HCT116 (cell line): Measurements from ENCODE around the gene PDLIM4. TPM values are rescaled to one million over a fixed set of nuclear protein-coding genes. Genes with fewer than 3 reads are reported as not detected.

ENCODE experiments used
- ATAC-seq: fragments of 200-7000 bp; cut with Tn5 transposase; 2 replicates; pipeline ENCODE4 v1.9.1; 2020; ENCODE audit warnings: mild to moderate bottlenecking, moderate library complexity
- BruUV-seq: library from RNA; stranded (reverse); fragments of 400-500 nt; replicated peaks from 2 replicates; lab custom pipeline; 2021; lab: Mats Ljungman, UMichigan
- CTCF ChIA-PET: fragments of 300-600 bp; sonication (Branson Sonifier 250); formaldehyde crosslinking; loops from one replicate; lab custom pipeline; 2021; ENCODE audit warnings: antibody characterized with exemption; lab: Charles Lee
- POLR2A ChIA-PET: fragments of 300-600, 350-600 bp; sonication (Branson Sonifier 250); formaldehyde crosslinking; loops from one replicate; lab custom pipeline; 2021; ENCODE audit warnings: antibody characterized with exemption; lab: Charles Lee
- RAD21 ChIA-PET, 2 experiments: fragments of 300-600 bp; sonication (Branson Sonifier 250); formaldehyde crosslinking; loops; one replicate each; lab custom pipeline; 2023; ENCODE audit warnings: low total read pairs in 2 of 2; ENCODE audit not compliant: uncharacterized antibody in 2 of 2, unreplicated experiment in 2 of 2, low non-redundant PET in 1 of 2; lab: Charles Lee
- DNase-seq: peaks from one replicate; pipeline ENCODE4 v3.0.0-alpha.2; 2010; ENCODE audit warnings: low read depth, low spot score
- H2AFZ ChIP-seq: fragments of 200-600 bp; shearing (Covaris generic), sonication (generic); 2 replicates; pipeline ENCODE4 v1.6.1; 2017; ENCODE audit warnings: low read depth, mixed run types, mixed read lengths, antibody characterized with exemption, low read length; ENCODE audit not compliant: poor library complexity, severe bottlenecking
- H3K27ac ChIP-seq: 2 replicates; pipeline ENCODE4 v1.5.1; 2012; ENCODE audit warnings: low read depth, low read length
- H3K27me3 ChIP-seq: fragments of 200-600 bp; sonication (generic); 2 replicates; pipeline ENCODE4 v1.6.1; 2016; ENCODE audit warnings: mixed run types, low read length, mixed read lengths; ENCODE audit not compliant: insufficient read depth
- H3K36me3 ChIP-seq, 2 experiments: fragments of 200-500 bp in 1 of 2; fragments of 200-600 bp in 1 of 2; sonication (Bioruptor generic) in 1 of 2; sonication (generic) in 1 of 2; 2 replicates each; pipeline versions ENCODE4 v1.5.1 to v1.6.1; 2014 to 2016; ENCODE audit warnings: low read length in 2 of 2, inconsistent platforms in 1 of 2, mixed read lengths in 1 of 2, mixed run types in 1 of 2; ENCODE audit not compliant: insufficient read depth in 2 of 2, control insufficient read depth in 1 of 2
- H3K4me1 ChIP-seq, 2 experiments: fragments of 200-600 bp in 1 of 2; sonication (generic) in 1 of 2; 2 replicates each; pipeline versions ENCODE4 v1.5.1 to v1.6.1; 2012 to 2017; ENCODE audit warnings: low read length in 2 of 2, inconsistent platforms in 1 of 2, mild to moderate bottlenecking in 1 of 2, mixed read lengths in 1 of 2, mixed run types in 1 of 2, moderate library complexity in 1 of 2; ENCODE audit not compliant: insufficient read depth in 2 of 2, control insufficient read depth in 1 of 2
- H3K4me2 ChIP-seq: fragments of 200-600 bp; sonication (generic); 2 replicates; pipeline ENCODE4 v1.6.1; 2017; ENCODE audit warnings: mixed run types, low read length, mixed read lengths
- H3K4me3 ChIP-seq, 2 experiments: fragments of 200-600 bp in 1 of 2; sonication (generic) in 1 of 2; replicated peaks in 1 of 2; 2 replicates each; pipeline ENCODE4 v1.5.1; 2011 to 2016; ENCODE audit warnings: low read length in 2 of 2, control low read depth in 1 of 2, low read depth in 1 of 2, mild to moderate bottlenecking in 1 of 2, mixed read lengths in 1 of 2, mixed run types in 1 of 2
- H3K79me2 ChIP-seq: fragments of 200-600 bp; sonication (generic); 2 replicates; pipeline ENCODE4 v1.6.1; 2017; ENCODE audit warnings: mild to moderate bottlenecking, mixed run types, low read length, moderate library complexity, mixed read lengths; ENCODE audit not compliant: insufficient read depth
- H3K9ac ChIP-seq: fragments of 200-600 bp; sonication (generic); 2 replicates; pipeline ENCODE4 v1.6.1; 2016; ENCODE audit warnings: low read length, mixed read lengths
- H3K9me2 ChIP-seq: fragments of 200-600 bp; sonication (generic), shearing (Covaris generic); 2 replicates; pipeline ENCODE4 v1.6.1; 2017; ENCODE audit warnings: mixed run types, mild to moderate bottlenecking, moderate library complexity; ENCODE audit not compliant: insufficient read depth
- H3K9me3 ChIP-seq, 2 experiments: fragments of 200-500 bp in 1 of 2; fragments of 200-600 bp in 1 of 2; sonication (Bioruptor generic) in 1 of 2; sonication (generic) in 1 of 2; 2 replicates each; pipeline ENCODE4 v1.6.1; 2014 to 2017; ENCODE audit warnings: low read length in 2 of 2, mixed read lengths in 2 of 2, inconsistent platforms in 1 of 2, low read depth in 1 of 2, mild to moderate bottlenecking in 1 of 2, mixed run types in 1 of 2, moderate library complexity in 1 of 2; ENCODE audit not compliant: control insufficient read depth in 1 of 2, insufficient read depth in 1 of 2
- H4K20me1 ChIP-seq: fragments of 200-600 bp; sonication (generic), shearing (Covaris generic); 2 replicates; pipeline ENCODE4 v1.6.1; 2017; ENCODE audit warnings: mixed run types, mild to moderate bottlenecking, moderate library complexity; ENCODE audit not compliant: insufficient read depth
- CBX3 ChIP-seq: IDR thresholded peaks from 2 replicates; pipeline ENCODE4 v1.6.1; 2012; ENCODE audit warnings: low read depth
- EGR1 ChIP-seq: IDR thresholded peaks from 2 replicates; pipeline ENCODE4 v1.6.1; 2012; ENCODE audit warnings: low read depth
- ELF1 ChIP-seq: IDR thresholded peaks from 2 replicates; pipeline ENCODE4 v1.6.1; 2012; ENCODE audit warnings: low read depth, borderline replicate concordance
- TCF7L2 ChIP-seq: IDR thresholded peaks from 2 replicates; pipeline ENCODE4 v1.7.0; 2011; ENCODE audit warnings: borderline replicate concordance, inconsistent platforms; ENCODE audit not compliant: insufficient read depth, insufficient read length; ENCODE audit errors: extremely low read depth
- ZFX ChIP-seq: fragments of 450-650 bp; IDR thresholded peaks from 2 replicates; pipeline ENCODE4 v1.6.1; 2017
- intact Hi-C: fragments of 100-400 bp; cut with micrococcal nuclease; formaldehyde crosslinking; loops from 2 replicates; pipeline ENCODE4 v1.10.0; 2022
- total RNA-seq: library from RNA; stranded (reverse); gene quantifications from one replicate; pipeline ENCODE4 v1.2.1, GENCODE V29; 2021; ENCODE audit not compliant: unreplicated experiment
- TF ChIP-seq, protein P1 (sequence below): IDR thresholded peaks from 2 replicates; pipeline ENCODE4 v1.6.1; 2012
- TF ChIP-seq, protein P2 (sequence below), 3 experiments: fragments of 200-600 bp in 1 of 3; sonication (generic) in 1 of 3; IDR thresholded peaks in 2 of 3; conservative IDR thresholded peaks in 1 of 3; 2 replicates each; pipeline ENCODE4 v1.5.1; 2012 to 2017; ENCODE audit warnings: low read depth in 2 of 3, low read length in 2 of 3, antibody characterized with exemption in 1 of 3, borderline replicate concordance in 1 of 3, control low read depth in 1 of 3, mild to moderate bottlenecking in 1 of 3, mixed read lengths in 1 of 3, mixed run types in 1 of 3, moderate library complexity in 1 of 3; ENCODE audit not compliant: insufficient read depth in 1 of 3

Gene PDLIM4
- total RNA-seq, 1 experiment from 2014 or later = not detected

DNA sequence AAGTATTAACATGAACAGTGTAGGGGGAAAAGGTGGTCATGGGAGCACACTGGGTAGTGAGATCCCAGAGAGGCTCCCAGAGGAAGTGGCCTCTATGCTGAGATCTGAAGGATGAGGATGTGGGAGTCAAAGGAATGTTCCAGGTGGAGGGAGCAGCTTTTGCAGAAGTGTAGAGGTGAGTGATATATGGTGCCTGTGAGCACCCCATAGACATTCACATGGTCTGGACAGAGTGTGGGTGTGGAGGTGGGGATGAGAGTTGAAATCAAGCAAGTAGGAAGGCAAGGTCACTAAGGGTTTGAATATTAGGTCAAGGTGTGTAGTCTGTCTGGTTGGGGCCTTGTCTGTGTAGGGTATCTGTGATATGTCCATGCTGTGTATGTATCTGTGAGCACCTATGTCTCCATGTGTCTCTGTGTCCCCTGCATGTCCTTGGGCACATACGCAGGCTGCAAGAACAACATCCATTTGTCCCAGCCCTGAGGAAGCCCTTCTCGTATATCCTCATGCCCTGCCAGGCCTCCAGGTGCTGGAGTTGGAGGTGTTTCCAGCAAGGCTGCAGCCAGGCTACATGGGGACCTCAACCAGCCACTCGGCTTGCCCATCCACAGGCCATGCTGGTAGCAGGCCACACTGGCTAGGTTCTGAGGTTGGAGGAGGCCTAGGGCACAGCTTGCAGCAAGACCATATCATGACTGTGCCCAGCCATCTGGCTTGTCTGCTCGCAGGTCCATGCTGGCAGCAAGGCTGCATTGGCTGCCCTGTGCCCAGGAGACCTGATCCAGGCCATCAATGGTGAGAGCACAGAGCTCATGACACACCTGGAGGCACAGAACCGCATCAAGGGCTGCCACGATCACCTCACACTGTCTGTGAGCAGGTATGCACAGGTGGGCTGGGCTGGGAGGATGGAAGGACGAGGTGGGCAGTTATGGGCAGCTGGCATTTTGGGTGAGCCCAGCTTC, 4.7 kb downstream of the PDLIM4 start:
- H3K9me3 ChIP-seq = no peaks in the 10 kb centered on the region
- no peak overlapping the region for H3K9ac ChIP-seq
- no peak overlapping the region for H3K27ac ChIP-seq
- ATAC-seq (no peak), DNase-seq (no peak)
- H3K9me2 ChIP-seq = no peaks in the 10 kb centered on the region
- H3K36me3 ChIP-seq = no peaks in the 10 kb centered on the region
- H4K20me1 ChIP-seq = no peaks in the 10 kb centered on the region
- no peaks in the 10 kb centered on the region for H3K79me2 ChIP-seq
- TF ChIP-seq, protein P1, sequence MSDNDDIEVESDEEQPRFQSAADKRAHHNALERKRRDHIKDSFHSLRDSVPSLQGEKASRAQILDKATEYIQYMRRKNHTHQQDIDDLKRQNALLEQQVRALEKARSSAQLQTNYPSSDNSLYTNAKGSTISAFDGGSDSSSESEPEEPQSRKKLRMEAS = no peak
- TF ChIP-seq CBX3 (no peak), ELF1 (no peak), TCF7L2 (no peak), EGR1 (no peak), ZFX (no peak)
- TF ChIP-seq, protein P2, sequence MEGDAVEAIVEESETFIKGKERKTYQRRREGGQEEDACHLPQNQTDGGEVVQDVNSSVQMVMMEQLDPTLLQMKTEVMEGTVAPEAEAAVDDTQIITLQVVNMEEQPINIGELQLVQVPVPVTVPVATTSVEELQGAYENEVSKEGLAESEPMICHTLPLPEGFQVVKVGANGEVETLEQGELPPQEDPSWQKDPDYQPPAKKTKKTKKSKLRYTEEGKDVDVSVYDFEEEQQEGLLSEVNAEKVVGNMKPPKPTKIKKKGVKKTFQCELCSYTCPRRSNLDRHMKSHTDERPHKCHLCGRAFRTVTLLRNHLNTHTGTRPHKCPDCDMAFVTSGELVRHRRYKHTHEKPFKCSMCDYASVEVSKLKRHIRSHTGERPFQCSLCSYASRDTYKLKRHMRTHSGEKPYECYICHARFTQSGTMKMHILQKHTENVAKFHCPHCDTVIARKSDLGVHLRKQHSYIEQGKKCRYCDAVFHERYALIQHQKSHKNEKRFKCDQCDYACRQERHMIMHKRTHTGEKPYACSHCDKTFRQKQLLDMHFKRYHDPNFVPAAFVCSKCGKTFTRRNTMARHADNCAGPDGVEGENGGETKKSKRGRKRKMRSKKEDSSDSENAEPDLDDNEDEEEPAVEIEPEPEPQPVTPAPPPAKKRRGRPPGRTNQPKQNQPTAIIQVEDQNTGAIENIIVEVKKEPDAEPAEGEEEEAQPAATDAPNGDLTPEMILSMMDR (IDR thresholded peaks at IDR 0.05 in 2 of 3, conservative IDR thresholded peaks at IDR 0.05 in 1 of 3; ENCODE audit: borderline replicate concordance in 1 of 3, insufficient read depth in 1 of 3, low read depth in 2 of 3, low read length in 2 of 3) = no peak
- intact Hi-C loops = no loop called here
- ChIA-PET RAD21 (no interaction called here), POLR2A (no interaction called here), CTCF (interaction anchor here (2.8 kb wide), 1 partner anchor 24 kb away, joined by 14 read pairs; no protein-coding TSS in a partner anchor)
- BruUV-seq = no TSS peak
- H3K4me3 ChIP-seq = no peak overlapping the region
- no peak overlapping the region for H2AFZ ChIP-seq
- H3K4me1 ChIP-seq = peaks cover 27 to 79% of the 10 kb centered on the region in 2 experiments
- no peak overlapping the region for H3K4me2 ChIP-seq
- H3K27me3 ChIP-seq = no peaks in the 10 kb centered on the region
